H1 (cell line): Measurements from ENCODE around the gene CDON. TPM values are rescaled to one million over a fixed set of nuclear protein-coding genes. Genes with fewer than 3 reads are reported as not detected.

Experiments
- FOSL1 ChIP-seq: IDR thresholded peaks from 2 replicates; pipeline ENCODE4 v1.6.1; 2011; ENCODE audit warnings: mild to moderate bottlenecking, low read depth, low read length, moderate library complexity; ENCODE audit not compliant: insufficient read depth
- SIRT6 ChIP-seq: IDR thresholded peaks from one replicate; pipeline ENCODE4 v1.7.1; 2012; ENCODE audit warnings: low read length, inconsistent platforms
- polyA plus RNA-seq, 7 experiments: library from polyadenylated mRNA; depleted of rRNA in 3 of 7; stranded (reverse) in 5 of 7; unstranded in 2 of 7; fragments of >200 nt in 5 of 7; fragments of 200-250 nt in 2 of 7; gene quantifications; 1 replicate in 5 of 7; 2 replicates in 1 of 7; 4 replicates in 1 of 7; pipeline versions ENCODE4 v1.2.1 to v1.2.3, GENCODE V29; 2011 to 2013; ENCODE audit warnings: missing spikeins in 2 of 7, mixed read lengths in 2 of 7
- total RNA-seq: library from RNA; stranded (reverse); fragmentation: NEBNext Ultra II Directional; extraction: Animal tissue kit (Norgen Biotek cat#: 25700); gene quantifications from 2 replicates; pipeline ENCODE4 v1.2.1, GENCODE V29; 2021

CDON gene
- total and polyA plus RNA-seq, 2 of the 8 experiments (the other 6 are each of a cell fraction or from before 2014, with no cell fraction given) = 11.0 to 32.5 TPM

- no peak for TF ChIP-seq FOSL1
- no peak for TF ChIP-seq SIRT6
- TF ChIP-seq, all 59 proteins: peak for 0
These were observed 103.7 kb downstream of the CDON start (continued) for GRCh38 chr11:125958872-125959400.
